GM12878 (cell line): Measurements from ENCODE around the gene ANKRD34C. TPM values are rescaled to one million over a fixed set of nuclear protein-coding genes. Genes with fewer than 3 reads are reported as not detected.

Experiments used
- ATAC-seq: fragments of 200-7000 bp; cut with Tn5 transposase; 3 replicates; pipeline ENCODE4 v1.9.1; 2020; ENCODE audit warnings: mild to moderate bottlenecking, moderate library complexity
- BruUV-seq: library from RNA; stranded (reverse); fragments of 400-500 nt; replicated peaks from 2 replicates; lab custom pipeline; 2021; lab: Mats Ljungman, UMichigan
- CTCF ChIA-PET: fragments of 300-600 bp; sonication (Branson Sonifier 250); formaldehyde crosslinking; extraction: SDS; loops from one replicate; lab custom pipeline; 2021; ENCODE audit warnings: inconsistent platforms; lab: Yijun Ruan, JAX
- POLR2A ChIA-PET: fragments of 350-600 bp; formaldehyde crosslinking; extraction: SDS; loops from one replicate; lab custom pipeline; 2021; ENCODE audit warnings: inconsistent platforms; lab: Charles Lee
- RAD21 ChIA-PET: fragments of 300-600 bp; sonication (Branson Sonifier 250); formaldehyde crosslinking; loops from one replicate; lab custom pipeline; 2023; ENCODE audit warnings: antibody characterized with exemption; ENCODE audit not compliant: unreplicated experiment; lab: Charles Lee
- SMC1A ChIA-PET: fragments of 300-600 bp; sonication (Branson Sonifier 250); formaldehyde crosslinking; loops from one replicate; lab custom pipeline; 2023; ENCODE audit not compliant: unreplicated experiment, uncharacterized antibody; lab: Charles Lee
- DNase-seq: peaks from one replicate; pipeline ENCODE4 v3.0.0-alpha.2; 2011; ENCODE audit warnings: low read depth, low spot score
- FAIRE-seq: peaks from 3 replicates; lab custom pipeline; 2011; peaks lifted over from hg19 to GRCh38; lab: Jason Lieb, UNC
- H2AFZ ChIP-seq: 2 replicates; pipeline ENCODE4 v1.6.0; 2011; ENCODE audit warnings: low read depth, low read length, control low read depth; ENCODE audit not compliant: control insufficient read depth
- H3K27ac ChIP-seq: 2 replicates; pipeline ENCODE4 v1.5.1; 2011; ENCODE audit warnings: control low read depth; ENCODE audit not compliant: control insufficient read depth, insufficient read depth
- H3K27me3 ChIP-seq, 2 experiments: replicated peaks in 1 of 2; 2 replicates each; pipeline versions ENCODE4 v1.6.0 to v1.6.1; 2011; ENCODE audit warnings: low read length in 1 of 2; ENCODE audit not compliant: control insufficient read depth in 2 of 2, insufficient read depth in 2 of 2
- H3K36me3 ChIP-seq, 2 experiments: 2 replicates each; pipeline ENCODE4 v1.5.1; 2011; ENCODE audit warnings: low read length in 1 of 2; ENCODE audit not compliant: control insufficient read depth in 2 of 2, insufficient read depth in 2 of 2
- H3K4me1 ChIP-seq: 2 replicates; pipeline ENCODE4 v1.6.1; 2011; ENCODE audit warnings: mild to moderate bottlenecking, low read length, moderate library complexity, mixed read lengths; ENCODE audit not compliant: control insufficient read depth, insufficient read depth
- H3K4me2 ChIP-seq: 2 replicates; pipeline ENCODE4 v1.6.0; 2011; ENCODE audit warnings: control low read depth; ENCODE audit not compliant: control insufficient read depth, insufficient read depth
- H3K4me3 ChIP-seq: fragments of 200-600 bp; sonication (generic); 2 replicates; pipeline ENCODE4 v1.5.1; 2016
- H3K79me2 ChIP-seq: 2 replicates; pipeline ENCODE4 v1.6.0; 2011; ENCODE audit warnings: low read length; ENCODE audit not compliant: control insufficient read depth, insufficient read depth
- H3K9ac ChIP-seq: 2 replicates; pipeline ENCODE4 v1.8.0; 2011; ENCODE audit warnings: low read length, control low read depth, mixed read lengths; ENCODE audit not compliant: control insufficient read depth, insufficient read depth
- H3K9me3 ChIP-seq: replicated peaks from 3 replicates; pipeline ENCODE4 v1.5.1; 2011; ENCODE audit warnings: mild to moderate bottlenecking, low read length; ENCODE audit not compliant: control insufficient read depth, insufficient read depth
- H4K20me1 ChIP-seq: 2 replicates; pipeline ENCODE4 v1.6.0; 2011; ENCODE audit not compliant: control insufficient read depth, insufficient read depth
- MYB ChIP-seq: fragments of 150-350 bp; IDR thresholded peaks from 2 replicates; pipeline ENCODE4 v1.6.1; 2014; ENCODE audit warnings: mild to moderate bottlenecking, low read depth, low read length, borderline replicate concordance
- PAX8 ChIP-seq: fragments of 450-650 bp; IDR thresholded peaks from 2 replicates; pipeline ENCODE4 v1.6.1; 2017; ENCODE audit warnings: mild to moderate bottlenecking, moderate library complexity
- RCOR1 ChIP-seq: conservative IDR thresholded peaks from 2 replicates; pipeline ENCODE4 v1.6.1; 2012; ENCODE audit warnings: low read depth, low read length, improper control_type of control experiment
- RELA ChIP-seq: fragments of 450-650 bp; IDR thresholded peaks from 2 replicates; pipeline ENCODE4 v1.8.0; 2014; ENCODE audit warnings: borderline replicate concordance; ENCODE audit not compliant: partially characterized antibody
- WGBS: methylation state at CpG from one replicate; pipeline ENCODE4 v1.1.6; 2016; ENCODE audit warnings: low lambda C conversion rate; ENCODE audit not compliant: insufficient replicate concordance, insufficient coverage; ENCODE audit errors: missing lambda C conversion rate; 5-methylcytosine and 5-hydroxymethylcytosine counted together
- in situ Hi-C: fragments of 300-500 bp; cut with MboI; formaldehyde crosslinking; loops from 9 replicates; pipeline ENCODE4 v1.14.3; 2018; ENCODE audit warnings: mixed read lengths
- intact Hi-C: fragments of 100-400 bp; cut with micrococcal nuclease; formaldehyde crosslinking; loops from one replicate; pipeline ENCODE4 v1.14.2; 2022; ENCODE audit not compliant: unreplicated experiment
- polyA plus RNA-seq, 11 experiments: library from polyadenylated mRNA; depleted of rRNA in 4 of 11; unstranded in 6 of 11; stranded (reverse) in 5 of 11; fragments of >200 nt; fragmentation: Nextera tagmentation in 4 of 11; fragmentation: Illumina TruSeq in 1 of 11; extraction: Ambion mirVana in 4 of 11; extraction: Trizol in 1 of 11; gene quantifications; 1 replicate in 1 of 11; 2 replicates in 10 of 11; pipeline versions ENCODE4 v1.2.1 to v1.2.3, GENCODE V29; 2011 to 2016; ENCODE audit warnings: inconsistent platforms in 2 of 11, missing spikeins in 2 of 11, low read depth in 1 of 11
- total RNA-seq, 4 experiments: library from RNA; depleted of rRNA in 3 of 4; stranded (reverse); fragments of >200 nt in 3 of 4; fragmentation: Illumina TruSeq in 1 of 4; extraction: Trizol in 1 of 4; gene quantifications; 2 replicates each; pipeline versions ENCODE4 v1.2.1 to v1.2.3, GENCODE V29; 2013 to 2021
- TF ChIP-seq, protein P1 (sequence below): fragments of 450-650 bp; formaldehyde crosslinking; IDR thresholded peaks from 2 replicates; pipeline ENCODE4 v1.4.0; 2022; ENCODE audit warnings: mild to moderate bottlenecking, moderate library complexity

The ANKRD34C gene
- total and polyA plus RNA-seq, 10 of the 15 experiments (the other 5 are each of a cell fraction or from before 2014, with no cell fraction given), result 0.01 TPM; not detected in 9

DNA sequence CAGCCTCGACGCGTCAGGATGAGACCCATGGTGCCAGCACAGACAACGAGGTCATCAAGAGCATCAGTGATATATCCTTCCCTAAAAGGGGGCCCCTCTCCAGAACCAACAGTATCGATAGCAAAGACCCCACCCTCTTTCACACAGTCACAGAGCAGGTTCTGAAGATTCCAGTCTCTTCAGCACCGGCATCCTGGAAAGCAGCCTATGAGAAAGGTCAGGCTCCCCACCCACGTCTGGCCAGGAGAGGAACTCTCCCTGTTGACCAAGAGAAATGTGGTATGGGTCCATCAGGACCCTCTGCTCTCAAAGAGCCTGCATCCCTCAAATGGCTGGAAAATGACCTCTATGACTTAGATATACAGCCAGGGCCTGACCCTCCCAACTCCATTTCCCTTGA is 11.6 kb downstream of the ANKRD34C start:
- SMC1A ChIA-PET, result no interaction called here
- H3K9ac ChIP-seq, result no peak overlapping the region
- no peaks in the 10 kb centered on the region for H3K79me2 ChIP-seq
- no peaks in the 10 kb centered on the region for H4K20me1 ChIP-seq
- H3K4me2 ChIP-seq, result no peak overlapping the region
- no peaks in the 10 kb centered on the region; the same call in 1 of the 2 replicates for H3K4me1 ChIP-seq
- FAIRE-seq (no peak), DNase-seq (no peak), ATAC-seq (no peak)
- in situ Hi-C loops, result no loop called here
- H3K27me3 ChIP-seq, result peaks cover 0 to 6% of the 10 kb centered on the region in 2 experiments; a peak in 1 of 4 replicates
- WGBS, result 46% methylated on average over 7 of the region's 7 CpGs
- no peak overlapping the region for H3K4me3 ChIP-seq
- H2AFZ ChIP-seq, result no peak overlapping the region
- H3K36me3 ChIP-seq, result no peaks in the 10 kb centered on the region
- RAD21 ChIA-PET, result no interaction called here
- POLR2A ChIA-PET, result no interaction called here
- H3K9me3 ChIP-seq, result no peaks in the 10 kb centered on the region
- CTCF ChIA-PET, result interaction anchor here (0.6 kb wide), 1 partner anchor 624 kb away, joined by 3 read pairs; no protein-coding TSS in a partner anchor
- no TSS peak for BruUV-seq
- H3K27ac ChIP-seq, result no peak overlapping the region
- intact Hi-C loops, result no loop called here
- TF ChIP-seq MYB (no peak), RELA (no peak), PAX8 (no peak), RCOR1 (no peak)
- TF ChIP-seq, protein P1, sequence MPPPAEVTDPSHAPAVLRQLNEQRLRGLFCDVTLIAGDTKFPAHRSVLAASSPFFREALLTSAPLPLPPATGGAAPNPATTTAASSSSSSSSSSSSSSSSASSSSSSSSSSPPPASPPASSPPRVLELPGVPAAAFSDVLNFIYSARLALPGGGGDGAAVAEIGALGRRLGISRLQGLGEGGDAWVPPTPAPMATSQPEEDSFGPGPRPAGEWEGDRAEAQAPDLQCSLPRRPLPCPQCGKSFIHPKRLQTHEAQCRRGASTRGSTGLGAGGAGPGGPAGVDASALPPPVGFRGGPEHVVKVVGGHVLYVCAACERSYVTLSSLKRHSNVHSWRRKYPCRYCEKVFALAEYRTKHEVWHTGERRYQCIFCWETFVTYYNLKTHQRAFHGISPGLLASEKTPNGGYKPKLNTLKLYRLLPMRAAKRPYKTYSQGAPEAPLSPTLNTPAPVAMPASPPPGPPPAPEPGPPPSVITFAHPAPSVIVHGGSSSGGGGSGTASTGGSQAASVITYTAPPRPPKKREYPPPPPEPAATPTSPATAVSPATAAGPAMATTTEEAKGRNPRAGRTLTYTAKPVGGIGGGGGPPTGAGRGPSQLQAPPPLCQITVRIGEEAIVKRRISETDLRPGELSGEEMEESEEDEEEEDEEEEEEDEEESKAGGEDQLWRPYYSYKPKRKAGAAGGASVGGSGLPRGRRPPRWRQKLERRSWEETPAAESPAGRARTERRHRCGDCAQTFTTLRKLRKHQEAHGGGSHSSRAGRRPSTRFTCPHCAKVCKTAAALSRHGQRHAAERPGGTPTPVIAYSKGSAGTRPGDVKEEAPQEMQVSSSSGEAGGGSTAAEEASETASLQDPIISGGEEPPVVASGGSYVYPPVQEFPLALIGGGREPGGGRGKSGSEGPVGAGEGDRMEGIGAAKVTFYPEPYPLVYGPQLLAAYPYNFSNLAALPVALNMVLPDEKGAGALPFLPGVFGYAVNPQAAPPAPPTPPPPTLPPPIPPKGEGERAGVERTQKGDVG (CRISPR knock-in tag), result no peak
